ENCODE data around the gene SLMAP. TPM values are rescaled to one million over a fixed set of nuclear protein-coding genes. Genes with fewer than 3 reads are reported as not detected.

SLMAP gene
- total and polyA plus RNA-seq, 2 of the 13 experiments (the other 11 are each of a cell fraction or from before 2014, with no cell fraction given) = 24.0 to 48.3 TPM

- no peaks in the 10 kb centered on the region for H3K27me3 ChIP-seq (ENCODE audit: control insufficient read depth in 1 of 2, insufficient read depth in 2 of 2, low read length in 2 of 2)
- intact Hi-C loops (cut with micrococcal nuclease; ENCODE audit: unreplicated experiment) = no loop called here
- no peak for ATAC-seq
- 79% methylated on average over 9 of the region's 9 CpGs for WGBS (ENCODE audit: low lambda C conversion rate)
- peak overlapping the region; percentile 67 for H3K27ac ChIP-seq (ENCODE audit: extremely low read length, insufficient read depth, low read length)
- no peak overlapping the region for H2AFZ ChIP-seq (ENCODE audit: low read length)
- no peak overlapping the region for H3K9ac ChIP-seq (ENCODE audit: insufficient read depth, low read depth, low read length)
- no peaks in the 10 kb centered on the region for H3K36me3 ChIP-seq (replicated peaks in 1 of 2; ENCODE audit: control insufficient read depth in 1 of 2, insufficient read depth in 2 of 2, low read length in 2 of 2)
- CTCF ChIA-PET (ENCODE audit: low intra/inter-chr PET ratio, low total read pairs) = no interaction called here
- H3K9me3 ChIP-seq (ENCODE audit: low read length) = no peaks in the 10 kb centered on the region
- in situ Hi-C loops (cut with HindIII; ENCODE audit: extremely low pct_ligation_motif_present, low pct_unique_long_range_greater_than_20kb) = no loop called here
- peak; percentile 35 for DNase-seq (ENCODE audit: low spot score)
- peaks cover 45% of the 10 kb centered on the region for H3K4me1 ChIP-seq (ENCODE audit: insufficient read depth, low read length)
- no peak overlapping the region for H3K4me3 ChIP-seq (replicated peaks in 1 of 3; ENCODE audit: insufficient read depth in 1 of 3, low read depth in 2 of 3, low read length in 3 of 3)
- peaks cover 2% of the 10 kb centered on the region; the same call in 1 of the 2 replicates for H4K20me1 ChIP-seq (ENCODE audit: insufficient read depth, low read length)
- H3K79me2 ChIP-seq (ENCODE audit: insufficient read depth, low read length) = peaks cover 86% of the 10 kb centered on the region
- no TSS peak for BruUV-seq (replicated peaks)
- no peak overlapping the region for H3K4me2 ChIP-seq (ENCODE audit: low read depth, low read length)
- POLR2A ChIA-PET = interaction anchor here (1.0 to 2.8 kb wide), 4 partner anchors 10 to 118 kb away, joined by 3 to 9 read pairs (median 4); partner anchors contain the start of gene DENND6A
- no peak for FAIRE-seq
- TF ChIP-seq MEIS2 (CRISPR knock-in tag; IDR thresholded peaks at IDR 0.05) (no peak), NCOR1 (IDR thresholded peaks at IDR 0.05; ENCODE audit: borderline replicate concordance, low read length) (peak; percentile 37; the same call in 1 of the 2 replicates), PAXIP1 (CRISPR knock-in tag; conservative IDR thresholded peaks at IDR 0.05) (peak; percentile 39), BCLAF1 (IDR thresholded peaks at IDR 0.05) (no peak), HDAC2 (CRISPR knock-in tag; IDR thresholded peaks at IDR 0.05) (peak; percentile 23; the same call in 1 of the 2 replicates), RFX3 (CRISPR knock-in tag; IDR thresholded peaks at IDR 0.05) (0 out of 2 replicates have a peak, but pooled peaks have one; percentile 18), HNF4A (CRISPR knock-in tag; IDR thresholded peaks at IDR 0.05) (peak; percentile 77), ESRRA (CRISPR knock-in tag; IDR thresholded peaks at IDR 0.05; ENCODE audit: low read depth) (peak; percentile 53; the same call in 1 of the 2 replicates), ATF7 (IDR thresholded peaks at IDR 0.05) (no peak), ATF7 (CRISPR knock-in tag; IDR thresholded peaks at IDR 0.05) (no peak), RXRA (CRISPR knock-in tag; IDR thresholded peaks at IDR 0.05) (no peak), ZNF740 (CRISPR knock-in tag; IDR thresholded peaks at IDR 0.05) (no peak), ZNF18 (CRISPR knock-in tag; IDR thresholded peaks at IDR 0.05; ENCODE audit: insufficient replicate concordance) (no peak), ZNF766 (CRISPR knock-in tag; IDR thresholded peaks at IDR 0.05; ENCODE audit: borderline replicate concordance) (no peak), NR1H2 (CRISPR knock-in tag; IDR thresholded peaks at IDR 0.05; ENCODE audit: borderline replicate concordance, low read depth) (no peak), MAFK (conservative IDR thresholded peaks at IDR 0.05 in 1 of 2, IDR thresholded peaks at IDR 0.05 in 1 of 2; ENCODE audit: low read length in 2 of 2) (peak; percentile 95), ZNF619 (CRISPR knock-in tag; IDR thresholded peaks at IDR 0.05) (no peak)
Observed at GRCh38 chr3:57810471-57811137, 54.5 kb downstream of the SLMAP start.
